Endothelial cell (in vitro differentiated cells): Measurements from ENCODE around the gene ZNF219. TPM values are rescaled to one million over a fixed set of nuclear protein-coding genes. Genes with fewer than 3 reads are reported as not detected.

Experiments
- DNase-seq: peaks from one replicate; pipeline ENCODE4 v3.0.0; 2021; ENCODE audit warnings: low spot score
- H3K27ac Mint-ChIP-seq: one replicate; pipeline ENCODE4 v1.8.0; 2021; ENCODE audit warnings: mixed read lengths, inconsistent platforms; ENCODE audit not compliant: unreplicated experiment
- H3K27me3 Mint-ChIP-seq: one replicate; pipeline ENCODE4 v1.8.0; 2021; ENCODE audit warnings: mild to moderate bottlenecking, moderate library complexity, mixed read lengths, inconsistent platforms; ENCODE audit not compliant: unreplicated experiment
- H3K36me3 Mint-ChIP-seq: one replicate; pipeline ENCODE4 v1.8.0; 2021; ENCODE audit warnings: mild to moderate bottlenecking, low read depth, mixed read lengths, inconsistent platforms; ENCODE audit not compliant: unreplicated experiment
- H3K4me1 Mint-ChIP-seq: one replicate; pipeline ENCODE4 v1.8.0; 2021; ENCODE audit warnings: mild to moderate bottlenecking, mixed read lengths, inconsistent platforms; ENCODE audit not compliant: unreplicated experiment
- H3K4me3 Mint-ChIP-seq: one replicate; pipeline ENCODE4 v1.8.0; 2021; ENCODE audit warnings: mild to moderate bottlenecking, mixed read lengths, inconsistent platforms; ENCODE audit not compliant: unreplicated experiment
- H3K9me3 Mint-ChIP-seq: one replicate; pipeline ENCODE4 v1.8.0; 2021; ENCODE audit warnings: mixed read lengths, inconsistent platforms; ENCODE audit not compliant: unreplicated experiment
- total RNA-seq: library from RNA; stranded (reverse); fragmentation: NEBNext Ultra II Directional; extraction: Animal tissue kit (Norgen Biotek cat#: 25700); gene quantifications from one replicate; pipeline ENCODE4 v1.2.1, GENCODE V29; 2021; ENCODE audit not compliant: unreplicated experiment
- TF ChIP-seq, protein P1 (sequence below): fragments of 200-600 bp; sonication (generic); IDR thresholded peaks from one replicate; pipeline ENCODE4 v1.5.0; 2021; ENCODE audit warnings: antibody characterized with exemption; ENCODE audit not compliant: unreplicated experiment

Gene ZNF219
- total RNA-seq, 1 donor from 2014 or later = 27.0 TPM

DNA sequence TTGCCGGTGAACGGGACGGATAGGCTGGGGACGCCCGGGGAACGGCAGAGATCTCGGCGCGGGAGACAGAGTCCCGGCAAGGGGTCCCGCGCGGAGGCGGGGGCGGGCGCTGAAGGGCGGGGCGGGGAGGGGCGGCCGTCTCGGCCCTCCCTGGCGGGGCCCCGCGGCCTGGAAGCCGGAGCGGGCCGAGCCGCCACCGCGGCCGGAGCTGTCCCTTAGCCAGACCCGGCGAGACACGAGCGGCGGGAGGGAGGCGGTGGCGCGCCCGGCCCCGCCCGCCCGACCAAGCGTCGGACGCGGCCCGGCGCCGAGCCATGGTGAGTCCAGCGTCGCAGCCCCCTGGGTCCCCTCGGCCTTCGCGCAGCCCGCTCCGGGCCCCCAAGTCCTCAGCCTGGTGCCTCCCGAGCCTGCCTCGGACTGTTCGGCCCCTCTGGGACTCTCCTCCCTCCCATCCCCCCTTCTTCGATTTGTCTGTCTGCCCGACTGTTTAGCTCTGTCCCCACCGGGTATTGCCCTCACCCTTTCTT, 28.3 kb downstream of the ZNF219 start, which contains the start of gene ARHGEF40:
ARHGEF40 (plus strand) TSS at position 222 of the 527 bp plus-strand sequence; CDS start at position 315, 93 bp downstream.
- peak; percentile 38 for DNase-seq

DNA sequence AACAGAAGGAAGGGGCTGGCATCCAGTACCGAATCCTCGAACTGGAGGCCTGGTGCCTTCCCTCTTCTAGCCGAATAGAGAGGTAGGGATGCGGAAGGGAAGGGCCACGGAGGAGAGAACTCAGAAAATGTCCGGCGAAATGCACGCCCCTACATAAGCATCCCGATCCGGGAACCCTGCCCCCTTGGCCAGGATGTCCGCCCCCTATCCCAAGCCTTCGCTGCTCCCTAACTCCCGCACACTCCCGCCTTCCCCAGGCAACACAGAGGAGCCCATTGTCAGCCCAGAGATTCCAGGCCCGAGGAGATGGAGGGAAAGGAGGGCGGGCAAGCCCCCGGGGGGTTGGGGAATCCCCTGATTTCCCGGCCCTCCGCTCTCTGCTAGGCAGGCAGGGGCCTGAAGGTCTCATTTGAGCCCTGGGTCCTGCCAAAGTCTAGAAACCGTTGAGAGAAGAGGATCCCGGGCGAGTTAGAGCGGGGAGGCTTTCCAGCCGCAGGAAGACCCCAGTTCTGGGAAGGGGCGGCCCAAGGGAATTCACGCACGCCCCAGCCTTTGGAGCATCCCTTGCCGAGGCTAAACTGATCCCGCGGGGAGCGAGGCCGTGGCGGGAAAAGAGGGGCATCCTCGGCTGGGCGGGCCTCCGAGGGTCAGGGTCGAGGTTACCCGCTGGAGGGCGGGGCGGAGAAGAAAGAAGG, 28.9 kb downstream of the ZNF219 start:
- TF ChIP-seq, protein P1, sequence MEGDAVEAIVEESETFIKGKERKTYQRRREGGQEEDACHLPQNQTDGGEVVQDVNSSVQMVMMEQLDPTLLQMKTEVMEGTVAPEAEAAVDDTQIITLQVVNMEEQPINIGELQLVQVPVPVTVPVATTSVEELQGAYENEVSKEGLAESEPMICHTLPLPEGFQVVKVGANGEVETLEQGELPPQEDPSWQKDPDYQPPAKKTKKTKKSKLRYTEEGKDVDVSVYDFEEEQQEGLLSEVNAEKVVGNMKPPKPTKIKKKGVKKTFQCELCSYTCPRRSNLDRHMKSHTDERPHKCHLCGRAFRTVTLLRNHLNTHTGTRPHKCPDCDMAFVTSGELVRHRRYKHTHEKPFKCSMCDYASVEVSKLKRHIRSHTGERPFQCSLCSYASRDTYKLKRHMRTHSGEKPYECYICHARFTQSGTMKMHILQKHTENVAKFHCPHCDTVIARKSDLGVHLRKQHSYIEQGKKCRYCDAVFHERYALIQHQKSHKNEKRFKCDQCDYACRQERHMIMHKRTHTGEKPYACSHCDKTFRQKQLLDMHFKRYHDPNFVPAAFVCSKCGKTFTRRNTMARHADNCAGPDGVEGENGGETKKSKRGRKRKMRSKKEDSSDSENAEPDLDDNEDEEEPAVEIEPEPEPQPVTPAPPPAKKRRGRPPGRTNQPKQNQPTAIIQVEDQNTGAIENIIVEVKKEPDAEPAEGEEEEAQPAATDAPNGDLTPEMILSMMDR = no peak
- H3K36me3 Mint-ChIP-seq = peaks cover 5% of the 10 kb centered on the region
- H3K4me3 Mint-ChIP-seq = peak overlapping the region; percentile 78
- peaks cover 15% of the 10 kb centered on the region for H3K4me1 Mint-ChIP-seq
- peaks cover 17% of the 10 kb centered on the region for H3K27me3 Mint-ChIP-seq
- peak overlapping the region; percentile 73 for H3K27ac Mint-ChIP-seq
- DNase-seq = peak; percentile 26
- no peaks in the 10 kb centered on the region for H3K9me3 Mint-ChIP-seq

More for the DNA sequence above, 28.3 kb downstream of the ZNF219 start, which contains the start of gene ARHGEF40:
- Mint-ChIP-seq H3K9me3 (no peaks in the 10 kb centered on the region), H3K4me1 (peaks cover 15% of the 10 kb centered on the region), H3K36me3 (peaks cover 5% of the 10 kb centered on the region), H3K27me3 (peaks cover 19% of the 10 kb centered on the region), H3K27ac (peak within 1 kb of the TSS; percentile 74), H3K4me3 (peak within 1 kb of the TSS; percentile 90)
- TF ChIP-seq, protein P1 = no peak

DNA sequence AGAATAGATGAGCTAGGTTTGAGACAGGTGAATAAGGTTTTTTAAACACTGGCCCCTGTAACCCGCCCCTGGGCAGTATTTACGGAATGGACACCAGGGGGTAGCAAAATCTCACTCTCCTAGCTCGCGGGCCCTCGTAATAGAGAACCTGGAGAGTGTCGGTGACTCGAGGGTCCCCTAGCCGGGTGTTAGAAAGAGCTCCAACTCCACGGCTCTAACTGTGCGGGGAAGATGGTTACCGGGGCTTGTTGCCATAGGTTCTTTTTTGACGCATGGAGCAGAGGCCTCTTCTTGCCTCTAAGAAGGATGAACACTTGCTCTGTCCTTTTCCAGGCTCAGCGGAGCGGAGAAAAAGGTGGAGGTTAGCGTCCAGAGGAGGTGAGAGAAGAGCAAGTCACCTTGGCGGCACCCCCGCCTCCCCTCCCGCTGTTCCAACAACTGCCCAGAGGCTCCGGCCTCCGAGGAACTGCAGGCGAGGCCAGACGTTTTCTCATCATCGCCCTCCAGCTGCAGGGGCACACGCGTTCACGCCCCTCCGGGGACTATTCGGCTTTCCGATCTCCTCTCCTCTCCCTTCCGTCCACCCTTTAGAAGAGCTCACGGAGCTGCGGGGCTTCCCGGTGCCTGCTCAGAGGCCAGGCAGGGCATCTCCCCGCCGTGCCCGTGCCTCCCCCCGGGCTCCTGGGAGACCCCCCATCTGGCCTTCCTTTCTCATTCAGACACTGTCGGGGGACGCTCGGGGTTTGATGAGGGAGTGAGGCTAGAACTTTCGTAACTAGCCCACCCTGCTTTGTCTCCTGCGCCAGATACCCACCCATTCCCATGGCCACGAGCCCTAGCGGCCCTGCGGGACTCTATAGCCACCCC, 29.7 kb downstream of the ZNF219 start:
- Mint-ChIP-seq H3K27ac (no peak overlapping the region), H3K9me3 (no peaks in the 10 kb centered on the region), H3K36me3 (peaks cover 5% of the 10 kb centered on the region), H3K4me1 (peaks cover 15% of the 10 kb centered on the region), H3K4me3 (peak overlapping the region; percentile 83), H3K27me3 (peaks cover 17% of the 10 kb centered on the region)
- TF ChIP-seq, protein P1 = peak; percentile 51
- peak; percentile 67 for DNase-seq

DNA sequence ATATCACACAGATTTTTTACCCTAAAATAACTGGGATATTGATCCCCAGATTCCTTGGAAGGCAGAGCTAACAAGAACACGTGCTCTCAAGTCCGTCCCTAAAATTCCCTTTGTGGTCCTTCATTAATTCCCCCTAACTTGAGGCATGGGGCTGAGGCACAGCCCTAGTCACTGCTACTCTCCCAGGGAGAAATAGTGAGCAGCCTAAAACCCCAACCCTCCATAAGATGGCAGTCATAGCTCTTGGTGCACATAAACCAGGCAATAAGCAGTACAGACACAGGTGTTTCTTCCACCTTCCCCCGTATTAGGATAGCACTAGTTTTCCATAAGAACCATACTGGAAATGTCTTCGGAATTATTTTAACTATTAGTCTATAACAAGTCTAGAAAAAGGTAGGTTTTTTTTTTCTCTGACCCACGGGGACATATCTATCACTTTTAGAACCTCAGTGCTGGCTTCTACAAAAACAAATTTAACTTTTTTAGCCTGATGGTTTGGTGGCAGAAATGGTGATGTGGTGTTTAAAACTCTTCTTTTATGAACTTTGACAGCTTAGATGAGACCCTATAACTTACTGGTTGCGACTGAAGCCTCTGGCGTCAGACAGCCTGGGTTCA, 31.5 kb downstream of the ZNF219 start:
- H3K9me3 Mint-ChIP-seq = no peaks in the 10 kb centered on the region
- H3K4me1 Mint-ChIP-seq = peaks cover 20% of the 10 kb centered on the region
- H3K27ac Mint-ChIP-seq = no peak overlapping the region
- peaks cover 11% of the 10 kb centered on the region for H3K27me3 Mint-ChIP-seq
- TF ChIP-seq, protein P1 = no peak
- no peaks in the 10 kb centered on the region for H3K36me3 Mint-ChIP-seq
- no peak for DNase-seq
- H3K4me3 Mint-ChIP-seq = no peak overlapping the region
